Stimulated activated CD8-positive, alpha-beta memory T cell treated with anti-CD3 and anti-CD28 coated beads, Interleukin-7, amount 100 ng/mL, for 48 hours (primary cell): ENCODE results near the gene EIF4E1B.

Experiments
- DNase-seq, 2 donors: peaks; one replicate each; pipeline ENCODE4 v3.0.0-alpha.2; 2020; ENCODE audit warnings: low read depth in 1 of 2; ENCODE audit errors: extremely low read depth in 1 of 2

Gene EIF4E1B

GRCh38 chr5:176644878-176645670, 14.6 kb downstream of the EIF4E1B start:
- DNase-seq = no peak

GRCh38 chr5:176646049-176646706, 15.7 kb downstream of the EIF4E1B start:
- no peak for DNase-seq

GRCh38 chr5:176646707-176647029, 16.2 kb downstream of the EIF4E1B start:
- DNase-seq = no peak

GRCh38 chr5:176647030-176647842, 16.8 kb downstream of the EIF4E1B start, which contains the start of gene TSPAN17:
TSS of gene TSPAN17 (plus strand) at chr5:176647484. CDS start at chr5:176647616, 132 bp downstream.
- DNase-seq = peak; percentile 100

- DNase-seq = no peak
Measured at GRCh38 chr5:176647843-176648473, 17.5 kb downstream of the EIF4E1B start.

- DNase-seq = no peak
Measured at GRCh38 chr5:176648474-176649194, 18.2 kb downstream of the EIF4E1B start.

GRCh38 chr5:176650354-176650884, 19.9 kb downstream of the EIF4E1B start:
- DNase-seq = no peak

- DNase-seq = no peak
Measured at GRCh38 chr5:176651472-176651980, 21.1 kb downstream of the EIF4E1B start.

GRCh38 chr5:176652136-176652535, 21.7 kb downstream of the EIF4E1B start:
- DNase-seq = no peak

- DNase-seq = peak; percentile 72 to 83
Measured at GRCh38 chr5:176653401-176654385, 23.2 kb downstream of the EIF4E1B start.

GRCh38 chr5:176654856-176655255, 24.4 kb downstream of the EIF4E1B start:
- DNase-seq = no peak

GRCh38 chr5:176656467-176656990, 26.1 kb downstream of the EIF4E1B start:
- no peak for DNase-seq

- peak in 1 of 2 donors; percentile 40 for DNase-seq
Measured at GRCh38 chr5:176658007-176658599, 27.6 kb downstream of the EIF4E1B start.

GRCh38 chr5:176658817-176659511, 28.5 kb downstream of the EIF4E1B start:
- no peak for DNase-seq

- DNase-seq = no peak
Measured at GRCh38 chr5:176659512-176659839, 29.0 kb downstream of the EIF4E1B start.

- DNase-seq = no peak
Measured at GRCh38 chr5:176659860-176660461, 29.5 kb downstream of the EIF4E1B start.

- no peak for DNase-seq
Measured at GRCh38 chr5:176660530-176660859, 30.0 kb downstream of the EIF4E1B start.
